Tibial nerve (tissue), 4 donors: ENCODE results near the gene PI16. TPM values are rescaled to one million over a fixed set of nuclear protein-coding genes. Genes with fewer than 3 reads are reported as not detected.

Experiments
- DNase-seq, 2 donors: peaks; one replicate each; pipeline ENCODE4 v3.0.0-alpha.2; 2019; ENCODE audit warnings: low spot score in 2 of 2
- H3K27ac ChIP-seq, 4 donors: fragments of 200-600 bp; sonication (generic) in 3 of 4; one replicate each; pipeline ENCODE4 v1.5.1; 2017 to 2019; ENCODE audit warnings: mild to moderate bottlenecking in 1 of 4
- H3K27me3 ChIP-seq, 2 donors: fragments of 200-600 bp; sonication (generic) in 1 of 2; one replicate each; pipeline versions ENCODE4 v1.5.1 to v1.6.0; 2017 to 2019
- H3K36me3 ChIP-seq, 3 donors: fragments of 200-600 bp; sonication (generic); one replicate each; pipeline ENCODE4 v1.5.1; 2018 to 2019
- H3K4me1 ChIP-seq, 4 donors: fragments of 200-600 bp; sonication (generic) in 3 of 4; one replicate each; pipeline ENCODE4 v1.5.1; 2017 to 2019
- H3K4me3 ChIP-seq, 4 donors: fragments of 200-600 bp; sonication (generic) in 3 of 4; one replicate each; pipeline ENCODE4 v1.5.1; 2017 to 2019; ENCODE audit warnings: mild to moderate bottlenecking in 1 of 4, moderate library complexity in 1 of 4
- H3K9me3 ChIP-seq, 4 donors: fragments of 200-600 bp; sonication (generic) in 3 of 4; one replicate each; pipeline ENCODE4 v1.5.1; 2017 to 2019
- CTCF ChIP-seq, 5 experiments: fragments of 200-600 bp in 3 of 5; fragments of 450-650 bp in 2 of 5; sonication (generic) in 3 of 5; IDR thresholded peaks; one replicate each; pipeline ENCODE4 v1.5.1; 2016 to 2019; ENCODE audit warnings: antibody characterized with exemption in 5 of 5, mild to moderate bottlenecking in 3 of 5, moderate library complexity in 2 of 5
- EP300 ChIP-seq, 2 donors: sonication (generic); formaldehyde crosslinking; IDR thresholded peaks; one replicate each; pipeline ENCODE4 v1.6.1; 2017; ENCODE audit warnings: antibody characterized with exemption in 2 of 2, mild to moderate bottlenecking in 1 of 2
- POLR2A ChIP-seq, 2 donors: fragments of 450-650 bp; IDR thresholded peaks; one replicate each; pipeline ENCODE4 v1.6.1; 2017; ENCODE audit warnings: antibody characterized with exemption in 2 of 2, mild to moderate bottlenecking in 2 of 2, moderate library complexity in 2 of 2
- WGBS, 2 donors: methylation state at CpG; one replicate each; pipeline ENCODE4 v1.1.5; 2018; 5-methylcytosine and 5-hydroxymethylcytosine counted together
- total RNA-seq, 4 donors: library from RNA; depleted of rRNA; stranded (reverse); fragments of >200 nt; gene quantifications; one replicate each; pipeline ENCODE4 v1.1.0, GENCODE V29; 2016

The PI16 gene
- total RNA-seq, 4 donors from 2014 or later: 17.4 to 70.2 (median 46.2) TPM

DNA sequence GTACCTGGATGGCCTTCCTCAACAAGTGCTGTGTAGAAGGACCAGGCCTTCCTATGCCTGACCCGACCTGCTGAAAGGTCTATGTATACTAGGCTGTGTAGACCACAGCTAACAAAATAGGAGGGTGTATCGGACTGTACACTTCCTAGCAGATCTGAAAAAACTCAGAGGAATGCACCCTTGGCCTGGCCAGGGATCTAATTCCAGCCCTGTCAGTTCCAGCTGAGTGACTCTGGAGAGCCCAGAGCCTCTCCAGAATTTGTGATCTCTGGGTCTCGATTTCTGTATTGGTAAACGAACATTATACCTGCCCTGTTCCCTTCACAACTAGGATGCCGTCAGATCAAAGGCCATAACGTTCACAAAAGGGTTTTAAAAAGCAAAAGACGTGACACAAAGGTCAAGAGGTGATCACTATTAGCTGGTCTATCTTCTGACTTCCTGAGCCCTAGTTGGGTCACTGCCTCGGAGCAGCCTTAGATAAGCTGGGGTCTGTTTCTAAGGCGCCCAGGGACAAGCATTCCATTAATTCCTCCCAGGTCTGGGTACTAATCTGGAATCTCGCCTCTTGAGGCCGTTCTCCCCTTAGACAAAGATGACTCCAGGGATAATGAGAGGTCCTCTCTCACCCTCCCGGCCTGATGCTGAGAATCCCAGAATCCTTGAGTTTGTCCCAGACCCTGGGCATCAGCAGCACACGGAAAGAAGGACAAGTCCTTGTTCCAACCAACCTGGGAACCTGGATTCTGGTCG, 17.6 kb downstream of the PI16 start:
- Histone ChIP-seq H3K4me1 (peaks cover 0 to 67% (median 4%) of the 10 kb centered on the region in 4 donors), H3K27ac (peak overlapping the region; percentile 14 to 79 (median 48)), H3K27me3 (no peaks in the 10 kb centered on the region), H3K9me3 (no peaks in the 10 kb centered on the region), H3K36me3 (peaks cover 24 to 100% (median 52%) of the 10 kb centered on the region in 3 donors), H3K4me3 (no peak overlapping the region)
- DNase-seq: no peak
- TF ChIP-seq POLR2A (IDR thresholded peaks at IDR 0.05) (no peak), EP300 (IDR thresholded peaks at IDR 0.05) (no peak), CTCF (IDR thresholded peaks at IDR 0.05) (no peak)
- WGBS, 2 donors: 83% methylated on average over 14 of the region's 14 CpGs

GRCh38 chr6:36973190-36973589, 18.7 kb downstream of the PI16 start:
- H3K9me3 ChIP-seq: no peaks in the 10 kb centered on the region
- TF ChIP-seq CTCF (IDR thresholded peaks at IDR 0.05): no peak
- TF ChIP-seq POLR2A (IDR thresholded peaks at IDR 0.05): no peak
- TF ChIP-seq EP300 (IDR thresholded peaks at IDR 0.05): no peak
- no peak for DNase-seq
- H3K4me1 ChIP-seq: peaks cover 0 to 74% (median 4%) of the 10 kb centered on the region in 4 donors
- H3K4me3 ChIP-seq: no peak overlapping the region
- no peaks in the 10 kb centered on the region for H3K27me3 ChIP-seq
- H3K27ac ChIP-seq: peak overlapping the region in 2 of 4 donors; percentile 75 to 79
- 47 to 59% methylated on average over 1 of the region's 1 CpG for WGBS, 2 donors
- H3K36me3 ChIP-seq: peaks cover 24 to 100% (median 53%) of the 10 kb centered on the region in 3 donors

- 89 to 93% methylated on average over 4 of the region's 4 CpGs for WGBS, 2 donors
- Histone ChIP-seq H3K36me3 (peaks cover 24 to 99% (median 53%) of the 10 kb centered on the region in 3 donors), H3K27ac (peak overlapping the region in 2 of 4 donors; percentile 50 to 57), H3K27me3 (no peaks in the 10 kb centered on the region), H3K4me3 (no peak overlapping the region), H3K4me1 (peaks cover 0 to 74% (median 4%) of the 10 kb centered on the region in 4 donors), H3K9me3 (no peaks in the 10 kb centered on the region)
- no peak for DNase-seq
- TF ChIP-seq CTCF (IDR thresholded peaks at IDR 0.05) (no peak), EP300 (IDR thresholded peaks at IDR 0.05) (no peak), POLR2A (IDR thresholded peaks at IDR 0.05) (no peak)
Observed at GRCh38 chr6:36973647-36974046, 19.1 kb downstream of the PI16 start.

GRCh38 chr6:36975231-36976006, 20.9 kb downstream of the PI16 start:
- peak overlapping the region in 2 of 4 donors; percentile 11 to 57 for H3K27ac ChIP-seq
- H3K4me3 ChIP-seq: no peak overlapping the region
- WGBS, 2 donors: 82 to 97% methylated on average over 6 to 7 of the region's 7 CpGs
- H3K9me3 ChIP-seq: no peaks in the 10 kb centered on the region
- H3K4me1 ChIP-seq: peaks cover 0 to 73% (median 11%) of the 10 kb centered on the region in 4 donors
- no peak for TF ChIP-seq CTCF (IDR thresholded peaks at IDR 0.05)
- TF ChIP-seq EP300 (IDR thresholded peaks at IDR 0.05): no peak
- no peak for TF ChIP-seq POLR2A (IDR thresholded peaks at IDR 0.05)
- H3K36me3 ChIP-seq: peaks cover 20 to 84% (median 35%) of the 10 kb centered on the region in 3 donors
- H3K27me3 ChIP-seq: no peaks in the 10 kb centered on the region
- DNase-seq: no peak

DNA sequence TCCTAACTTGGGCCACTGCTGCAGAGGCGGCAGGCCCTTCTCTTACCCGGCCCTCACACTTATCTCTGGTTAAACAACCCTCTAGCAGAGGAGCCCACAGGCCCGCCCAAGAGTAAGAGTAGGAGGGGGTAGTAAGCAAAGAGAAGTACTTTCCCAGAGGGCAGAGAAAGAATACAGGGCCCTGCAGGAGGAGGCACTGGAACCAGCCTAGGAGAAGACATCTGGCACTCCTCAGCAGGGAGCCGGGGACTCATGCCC, 21.4 kb downstream of the PI16 start:
- no peaks in the 10 kb centered on the region for H3K27me3 ChIP-seq
- H3K36me3 ChIP-seq: peaks cover 18 to 84% (median 32%) of the 10 kb centered on the region in 3 donors
- peaks cover 0 to 73% (median 12%) of the 10 kb centered on the region in 4 donors for H3K4me1 ChIP-seq
- no peak overlapping the region for H3K4me3 ChIP-seq
- DNase-seq: no peak
- no peak for TF ChIP-seq CTCF (IDR thresholded peaks at IDR 0.05)
- 91% methylated on average over 4 of the region's 4 CpGs for WGBS, 2 donors
- no peaks in the 10 kb centered on the region for H3K9me3 ChIP-seq
- peak overlapping the region in 2 of 4 donors; percentile 11 to 57 for H3K27ac ChIP-seq
